C4-2B (cell line): ENCODE data around the gene AFF2.

Experiments used
- ZFX ChIP-seq: fragments of 450-650 bp; IDR thresholded peaks from 2 replicates; pipeline ENCODE4 v1.6.1; 2017
- TF ChIP-seq, protein P1 (sequence below): fragments of 450-650 bp; conservative IDR thresholded peaks from 2 replicates; pipeline ENCODE4 v1.5.1; 2017; ENCODE audit warnings: mild to moderate bottlenecking

DNA sequence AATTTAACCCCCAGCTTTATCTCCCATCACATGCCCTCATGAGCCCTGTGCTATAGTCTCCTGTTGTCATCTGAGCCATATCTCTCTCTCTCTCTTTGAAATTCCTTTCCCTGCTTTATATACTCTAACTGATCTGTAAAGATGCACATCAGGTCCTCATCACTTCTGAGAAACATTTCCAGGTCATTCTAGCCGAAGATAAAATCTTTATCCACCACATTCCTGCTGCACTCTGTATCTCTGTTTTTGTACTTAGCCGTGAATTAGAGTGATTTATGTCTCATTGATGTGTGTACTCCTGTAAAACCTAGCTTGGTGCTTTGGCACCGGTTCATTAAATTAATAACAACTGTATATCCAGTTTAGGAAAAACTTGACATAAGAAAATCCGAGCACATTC lies 113.2 kb downstream of the AFF2 start:
- TF ChIP-seq, protein P1, sequence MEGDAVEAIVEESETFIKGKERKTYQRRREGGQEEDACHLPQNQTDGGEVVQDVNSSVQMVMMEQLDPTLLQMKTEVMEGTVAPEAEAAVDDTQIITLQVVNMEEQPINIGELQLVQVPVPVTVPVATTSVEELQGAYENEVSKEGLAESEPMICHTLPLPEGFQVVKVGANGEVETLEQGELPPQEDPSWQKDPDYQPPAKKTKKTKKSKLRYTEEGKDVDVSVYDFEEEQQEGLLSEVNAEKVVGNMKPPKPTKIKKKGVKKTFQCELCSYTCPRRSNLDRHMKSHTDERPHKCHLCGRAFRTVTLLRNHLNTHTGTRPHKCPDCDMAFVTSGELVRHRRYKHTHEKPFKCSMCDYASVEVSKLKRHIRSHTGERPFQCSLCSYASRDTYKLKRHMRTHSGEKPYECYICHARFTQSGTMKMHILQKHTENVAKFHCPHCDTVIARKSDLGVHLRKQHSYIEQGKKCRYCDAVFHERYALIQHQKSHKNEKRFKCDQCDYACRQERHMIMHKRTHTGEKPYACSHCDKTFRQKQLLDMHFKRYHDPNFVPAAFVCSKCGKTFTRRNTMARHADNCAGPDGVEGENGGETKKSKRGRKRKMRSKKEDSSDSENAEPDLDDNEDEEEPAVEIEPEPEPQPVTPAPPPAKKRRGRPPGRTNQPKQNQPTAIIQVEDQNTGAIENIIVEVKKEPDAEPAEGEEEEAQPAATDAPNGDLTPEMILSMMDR: no peak
- TF ChIP-seq ZFX: no peak
